Measurements from ENCODE around the gene CSDE1.
"Not testable (repeated sequence)": the region's sequence is repeated elsewhere in the genome, so short reads cannot be mapped to it uniquely, and the experiment has no call there.

The CSDE1 gene

GRCh38 chr1:114771992-114772391 is 14.2 kb upstream of the CSDE1 start:
- Histone ChIP-seq H3K27me3 (ENCODE audit: control insufficient read depth, insufficient read depth, low read length, poor library complexity, severe bottlenecking) (no peaks in the 10 kb centered on the region), H3K36me3 (ENCODE audit: control insufficient read depth, insufficient read depth, low read length) (peaks cover 6% of the 10 kb centered on the region)
- WGBS, 2 experiments, result 78 to 100% methylated on average over 1 of the region's 1 CpG

GRCh38 chr1:114770989-114771388 is 13.2 kb upstream of the CSDE1 start:
- no peak overlapping the region for H3K27ac ChIP-seq (ENCODE audit: insufficient read depth, low read depth, low read length, poor library complexity, severe bottlenecking)
- H3K36me3 ChIP-seq (ENCODE audit: control insufficient read depth, insufficient read depth, low read length), result peaks cover 6% of the 10 kb centered on the region
- H3K4me1 ChIP-seq (ENCODE audit: control insufficient read depth, insufficient read depth, low read length), result no peaks in the 10 kb centered on the region
- 91 to 100% methylated on average over 1 of the region's 1 CpG for WGBS, 2 experiments
- no peaks in the 10 kb centered on the region for H3K27me3 ChIP-seq (ENCODE audit: control insufficient read depth, insufficient read depth, low read length, poor library complexity, severe bottlenecking)
- H3K4me3 ChIP-seq (ENCODE audit: insufficient read depth, low read depth, low read length), result no peak overlapping the region
- no peaks in the 10 kb centered on the region for H3K9me3 ChIP-seq (ENCODE audit: control insufficient read depth, low read length)

More at GRCh38 chr1:114771992-114772391, 14.2 kb upstream of the CSDE1 start:
- no peak overlapping the region for H3K4me3 ChIP-seq (ENCODE audit: insufficient read depth, low read depth, low read length)
- no peaks in the 10 kb centered on the region for H3K9me3 ChIP-seq (ENCODE audit: control insufficient read depth, low read length)
- no peak overlapping the region for H3K27ac ChIP-seq (ENCODE audit: insufficient read depth, low read depth, low read length, poor library complexity, severe bottlenecking)
- H3K4me1 ChIP-seq (ENCODE audit: control insufficient read depth, insufficient read depth, low read length), result no peaks in the 10 kb centered on the region

GRCh38 chr1:114764689-114765088 is 6.9 kb upstream of the CSDE1 start:
- WGBS, 2 experiments, result 87 to 88% methylated on average over 4 of the region's 4 CpGs
- H3K9me3 ChIP-seq (ENCODE audit: control insufficient read depth, low read length), result no peaks in the 10 kb centered on the region
- H3K36me3 ChIP-seq (ENCODE audit: control insufficient read depth, insufficient read depth, low read length), result no peaks in the 10 kb centered on the region
- H3K27me3 ChIP-seq (ENCODE audit: control insufficient read depth, insufficient read depth, low read length, poor library complexity, severe bottlenecking), result no peaks in the 10 kb centered on the region
- no peaks in the 10 kb centered on the region for H3K4me1 ChIP-seq (ENCODE audit: control insufficient read depth, insufficient read depth, low read length)
- no peak overlapping the region for H3K4me3 ChIP-seq (ENCODE audit: insufficient read depth, low read depth, low read length)
- H3K27ac ChIP-seq (ENCODE audit: insufficient read depth, low read depth, low read length, poor library complexity, severe bottlenecking), result no peak overlapping the region

- H3K4me1 ChIP-seq (ENCODE audit: control insufficient read depth, insufficient read depth, low read length), result peaks cover 17% of the 10 kb centered on the region
- peak overlapping the region; percentile 21 for H3K27ac ChIP-seq (ENCODE audit: insufficient read depth, low read depth, low read length, poor library complexity, severe bottlenecking)
- no peaks in the 10 kb centered on the region for H3K9me3 ChIP-seq (ENCODE audit: control insufficient read depth, low read length)
- H3K27me3 ChIP-seq (ENCODE audit: control insufficient read depth, insufficient read depth, low read length, poor library complexity, severe bottlenecking), result no peaks in the 10 kb centered on the region
- 64 to 72% methylated on average over 6 of the region's 6 CpGs for WGBS, 2 experiments
- no peaks in the 10 kb centered on the region for H3K36me3 ChIP-seq (ENCODE audit: control insufficient read depth, insufficient read depth, low read length)
- peak overlapping the region; percentile 99 for H3K4me3 ChIP-seq (ENCODE audit: insufficient read depth, low read depth, low read length)
Measured at GRCh38 chr1:114758256-114758832, 560 bp upstream of the CSDE1 start.

- WGBS, 2 experiments, result 1% methylated on average over 17 of the region's 17 CpGs
- Histone ChIP-seq H3K9me3 (ENCODE audit: control insufficient read depth, low read length) (no peaks in the 10 kb centered on the region), H3K27me3 (ENCODE audit: control insufficient read depth, insufficient read depth, low read length, poor library complexity, severe bottlenecking) (no peaks in the 10 kb centered on the region)
Measured at GRCh38 chr1:114756949-114757454, 782 bp downstream of the CSDE1 start.

GRCh38 chr1:114756009-114756892 is 1.5 kb downstream of the CSDE1 start:
- H3K27ac ChIP-seq (ENCODE audit: insufficient read depth, low read depth, low read length, poor library complexity, severe bottlenecking), result peak overlapping the region; percentile 99
- peaks cover 17% of the 10 kb centered on the region for H3K4me1 ChIP-seq (ENCODE audit: control insufficient read depth, insufficient read depth, low read length)
- H3K27me3 ChIP-seq (ENCODE audit: control insufficient read depth, insufficient read depth, low read length, poor library complexity, severe bottlenecking), result no peaks in the 10 kb centered on the region
- H3K9me3 ChIP-seq (ENCODE audit: control insufficient read depth, low read length), result no peaks in the 10 kb centered on the region
- 45 to 49% methylated on average over 14 of the region's 14 CpGs for WGBS, 2 experiments
- H3K36me3 ChIP-seq (ENCODE audit: control insufficient read depth, insufficient read depth, low read length), result no peaks in the 10 kb centered on the region
- H3K4me3 ChIP-seq (ENCODE audit: insufficient read depth, low read depth, low read length), result peak overlapping the region; percentile 99

More at GRCh38 chr1:114756949-114757454, 782 bp downstream of the CSDE1 start:
- peak overlapping the region; percentile 99 for H3K4me3 ChIP-seq (ENCODE audit: insufficient read depth, low read depth, low read length)
- H3K36me3 ChIP-seq (ENCODE audit: control insufficient read depth, insufficient read depth, low read length), result no peaks in the 10 kb centered on the region
- H3K4me1 ChIP-seq (ENCODE audit: control insufficient read depth, insufficient read depth, low read length), result peaks cover 17% of the 10 kb centered on the region
- H3K27ac ChIP-seq (ENCODE audit: insufficient read depth, low read depth, low read length, poor library complexity, severe bottlenecking), result peak overlapping the region; percentile 99

GRCh38 chr1:114755006-114755931 is 2.5 kb downstream of the CSDE1 start:
- no peaks in the 10 kb centered on the region for H3K36me3 ChIP-seq (ENCODE audit: control insufficient read depth, insufficient read depth, low read length)
- H3K27ac ChIP-seq (ENCODE audit: insufficient read depth, low read depth, low read length, poor library complexity, severe bottlenecking), result no peak overlapping the region
- H3K4me3 ChIP-seq (ENCODE audit: insufficient read depth, low read depth, low read length), result peak overlapping the region; percentile 99
- H3K27me3 ChIP-seq (ENCODE audit: control insufficient read depth, insufficient read depth, low read length, poor library complexity, severe bottlenecking), result no peaks in the 10 kb centered on the region
- WGBS, 2 experiments, result 88 to 89% methylated on average over 7 of the region's 7 CpGs
- peaks cover 17% of the 10 kb centered on the region for H3K4me1 ChIP-seq (ENCODE audit: control insufficient read depth, insufficient read depth, low read length)
- H3K9me3 ChIP-seq (ENCODE audit: control insufficient read depth, low read length), result no peaks in the 10 kb centered on the region

GRCh38 chr1:114753702-114754101 is 4.1 kb downstream of the CSDE1 start:
- not testable (repeated sequence) for H3K4me3 ChIP-seq (ENCODE audit: insufficient read depth, low read depth, low read length); H3K27me3 ChIP-seq (ENCODE audit: control insufficient read depth, insufficient read depth, low read length, poor library complexity, severe bottlenecking); H3K27ac ChIP-seq (ENCODE audit: insufficient read depth, low read depth, low read length, poor library complexity, severe bottlenecking); H3K36me3 ChIP-seq (ENCODE audit: control insufficient read depth, insufficient read depth, low read length); H3K9me3 ChIP-seq (ENCODE audit: control insufficient read depth, low read length)
- peaks cover 17% of the 10 kb centered on the region for H3K4me1 ChIP-seq (ENCODE audit: control insufficient read depth, insufficient read depth, low read length)
- 88 to 90% methylated on average over 5 to 6 of the region's 6 CpGs for WGBS, 2 experiments

- WGBS, 2 experiments, result 88% methylated on average over 3 to 4 of the region's 4 CpGs
- Histone ChIP-seq H3K27me3 (ENCODE audit: control insufficient read depth, insufficient read depth, low read length, poor library complexity, severe bottlenecking) (no peaks in the 10 kb centered on the region), H3K27ac (ENCODE audit: insufficient read depth, low read depth, low read length, poor library complexity, severe bottlenecking) (no peak overlapping the region), H3K4me1 (ENCODE audit: control insufficient read depth, insufficient read depth, low read length) (peaks cover 17% of the 10 kb centered on the region), H3K4me3 (ENCODE audit: insufficient read depth, low read depth, low read length) (no peak overlapping the region), H3K9me3 (ENCODE audit: control insufficient read depth, low read length) (no peaks in the 10 kb centered on the region), H3K36me3 (ENCODE audit: control insufficient read depth, insufficient read depth, low read length) (peaks cover 7% of the 10 kb centered on the region)
Measured at GRCh38 chr1:114753143-114753542, 4.6 kb downstream of the CSDE1 start.
